Activated B cell treated with CpG ODN at 0.5 μM for 24 hours (primary cell): Measurements from ENCODE around the gene MTHFD2L. TPM values are rescaled to one million over a fixed set of nuclear protein-coding genes. Genes with fewer than 3 reads are reported as not detected.
A peak's percentile ranks its signal among the peaks of the same experiment; 100 is the strongest.

Experiments
- ATAC-seq: fragments of 200-7000 bp; cut with Tn5 transposase; one replicate; pipeline ENCODE4 v1.10.0; 2021; ENCODE audit warnings: low read depth, mild to moderate bottlenecking, moderate library complexity
- CTCF ChIA-PET: fragments of 350-600 bp; sonication (Branson Sonifier 250); formaldehyde crosslinking; loops from one replicate; lab custom pipeline; 2021; ENCODE audit warnings: antibody characterized with exemption; lab: Charles Lee
- POLR2A ChIA-PET: fragments of 350-600 bp; sonication (Branson Sonifier 250); formaldehyde crosslinking; loops from one replicate; lab custom pipeline; 2021; ENCODE audit warnings: antibody characterized with exemption; lab: Charles Lee
- DNase-seq: peaks from one replicate; pipeline ENCODE4 v3.0.0; 2022
- H3K27ac Mint-ChIP-seq: one replicate; pipeline ENCODE4 v1.8.0; 2020; ENCODE audit warnings: mixed read lengths
- H3K27me3 Mint-ChIP-seq: one replicate; pipeline ENCODE4 v1.8.0; 2021; ENCODE audit warnings: mixed read lengths
- H3K36me3 Mint-ChIP-seq: one replicate; pipeline ENCODE4 v1.8.0; 2021; ENCODE audit warnings: low read depth, mixed read lengths
- H3K4me1 Mint-ChIP-seq: one replicate; pipeline ENCODE4 v1.8.0; 2021; ENCODE audit warnings: mixed read lengths
- H3K4me3 Mint-ChIP-seq: one replicate; pipeline ENCODE4 v1.8.0; 2020; ENCODE audit warnings: mild to moderate bottlenecking, mixed read lengths
- H3K9me3 Mint-ChIP-seq: one replicate; pipeline ENCODE4 v1.8.0; 2020; ENCODE audit warnings: mixed read lengths
- CTCF ChIP-seq: fragments of 200-600 bp; IDR thresholded peaks from one replicate; pipeline ENCODE4 v1.8.0; 2022; ENCODE audit warnings: antibody characterized with exemption, mild to moderate bottlenecking
- intact Hi-C: fragments of 100-400 bp; cut with micrococcal nuclease; formaldehyde crosslinking; loops from one replicate; pipeline ENCODE4 v1.15.1; 2024
- total RNA-seq: library from RNA; stranded (reverse); gene quantifications from 2 replicates; pipeline ENCODE4 v1.2.3, GENCODE V29; 2022

MTHFD2L gene
- total RNA-seq, 1 donor from 2014 or later, result 14.3 TPM

GRCh38 chr4:74318276-74318675, 160.4 kb downstream of the MTHFD2L start:
- intact Hi-C loops, result loop anchor here (10.0 kb wide), 1 partner anchor 653 kb away; no protein-coding TSS in a partner anchor
- Mint-ChIP-seq H3K27me3 (peaks cover 15% of the 10 kb centered on the region), H3K9me3 (no peaks in the 10 kb centered on the region), H3K27ac (no peak overlapping the region), H3K36me3 (no peaks in the 10 kb centered on the region), H3K4me3 (no peak overlapping the region), H3K4me1 (no peaks in the 10 kb centered on the region)
- ChIA-PET POLR2A (no interaction called here), CTCF (no interaction called here)
- DNase-seq, result no peak
- ATAC-seq, result no peak
- TF ChIP-seq CTCF, result no peak

GRCh38 chr4:74319470-74319869, 161.6 kb downstream of the MTHFD2L start:
- no peaks in the 10 kb centered on the region for H3K4me1 Mint-ChIP-seq
- CTCF ChIA-PET, result no interaction called here
- no peak overlapping the region for H3K27ac Mint-ChIP-seq

GRCh38 chr4:74320559-74321118, 162.7 kb downstream of the MTHFD2L start:
- Mint-ChIP-seq H3K36me3 (no peaks in the 10 kb centered on the region), H3K9me3 (no peaks in the 10 kb centered on the region), H3K4me1 (no peaks in the 10 kb centered on the region), H3K27ac (no peak overlapping the region), H3K27me3 (peaks cover 25% of the 10 kb centered on the region), H3K4me3 (no peak overlapping the region)
- no peak for TF ChIP-seq CTCF
- ATAC-seq (peak; percentile 28), DNase-seq (no peak)
- intact Hi-C loops, result loop anchor here (1.0 to 2.0 kb wide), 3 partner anchors 212 to 355 kb away; no protein-coding TSS in a partner anchor
- CTCF ChIA-PET, result interaction anchor here (1.7 kb wide), 1 partner anchor 211 kb away, joined by 5 read pairs; no protein-coding TSS in a partner anchor
- POLR2A ChIA-PET, result no interaction called here

More at GRCh38 chr4:74319470-74319869, 161.6 kb downstream of the MTHFD2L start:
- no peak for TF ChIP-seq CTCF
- ATAC-seq (no peak), DNase-seq (no peak)
- intact Hi-C loops, result loop anchor here (10.0 kb wide), 1 partner anchor 655 kb away; no protein-coding TSS in a partner anchor
- H3K9me3 Mint-ChIP-seq, result no peaks in the 10 kb centered on the region
- POLR2A ChIA-PET, result no interaction called here
- no peaks in the 10 kb centered on the region for H3K36me3 Mint-ChIP-seq
- H3K27me3 Mint-ChIP-seq, result peaks cover 23% of the 10 kb centered on the region
- H3K4me3 Mint-ChIP-seq, result no peak overlapping the region

- intact Hi-C loops, result no loop called here
- H3K36me3 Mint-ChIP-seq, result no peaks in the 10 kb centered on the region
- H3K27me3 Mint-ChIP-seq, result peaks cover 25% of the 10 kb centered on the region
- no peak for DNase-seq
- H3K27ac Mint-ChIP-seq, result no peak overlapping the region
- no peak for TF ChIP-seq CTCF
- no peak for ATAC-seq
- H3K4me1 Mint-ChIP-seq, result no peaks in the 10 kb centered on the region
- ChIA-PET POLR2A (no interaction called here), CTCF (interaction anchor here (1.7 kb wide), 1 partner anchor 210 kb away, joined by 5 read pairs; no protein-coding TSS in a partner anchor)
- H3K4me3 Mint-ChIP-seq, result no peak overlapping the region
- H3K9me3 Mint-ChIP-seq, result no peaks in the 10 kb centered on the region
Observed at GRCh38 chr4:74322301-74322700, 164.4 kb downstream of the MTHFD2L start.

GRCh38 chr4:74323663-74324062, 165.7 kb downstream of the MTHFD2L start:
- intact Hi-C loops, result no loop called here
- POLR2A ChIA-PET, result no interaction called here

More at GRCh38 chr4:74323663-74324062, 165.7 kb downstream of the MTHFD2L start:
- CTCF ChIA-PET, result no interaction called here
- Mint-ChIP-seq H3K4me1 (no peaks in the 10 kb centered on the region), H3K9me3 (no peaks in the 10 kb centered on the region), H3K4me3 (no peak overlapping the region), H3K36me3 (no peaks in the 10 kb centered on the region), H3K27ac (no peak overlapping the region), H3K27me3 (peaks cover 26% of the 10 kb centered on the region)
- no peak for TF ChIP-seq CTCF
- DNase-seq, result no peak
- ATAC-seq, result no peak
